ENCODE results near the gene VPS4A.

The VPS4A gene
- 37.7 to 52.0 (median 48.5) reads per million in 9 experiments for total RNA-seq

- no peaks in the 10 kb centered on the region for H3K9me3 Mint-ChIP-seq
These were observed at the start of gene VPS4A for GRCh38 chr16:69310653-69311532. VPS4A (plus strand) TSS chr16:69311350; CDS start chr16:69311512, 162 bp downstream.

GRCh38 chr16:69266334-69267063 lies 44.7 kb upstream of the VPS4A start:
- Mint-ChIP-seq H3K9me3 (no peaks in the 10 kb centered on the region), H3K27ac (no peak overlapping the region), H3K36me3 (ENCODE audit: insufficient read depth) (peaks cover 18% of the 10 kb centered on the region), H3K4me1 (ENCODE audit: low read depth in 2 of 2) (peaks cover 0 to 11% of the 10 kb centered on the region in 2 donors), H3K4me3 (no peak overlapping the region), H3K27me3 (no peaks in the 10 kb centered on the region)
- DNase-seq: no peak
- no peak for ATAC-seq (replicated peaks)

More at GRCh38 chr16:69310653-69311532, at the start of gene VPS4A:
- H3K27ac Mint-ChIP-seq: peak within 1 kb of the TSS; percentile 89 to 91
- H3K36me3 Mint-ChIP-seq (ENCODE audit: insufficient read depth): peaks cover 34% of the 10 kb centered on the region
- no peaks in the 10 kb centered on the region for H3K27me3 Mint-ChIP-seq
- peak; percentile 98 to 99 (median 99) for DNase-seq
- H3K4me3 Mint-ChIP-seq: peak within 1 kb of the TSS; percentile 92 to 97
- peak; percentile 96 for ATAC-seq (replicated peaks)
- H3K4me1 Mint-ChIP-seq (ENCODE audit: low read depth in 2 of 2): peaks cover 21 to 25% of the 10 kb centered on the region in 2 donors

- peaks cover 23% of the 10 kb centered on the region for H3K36me3 Mint-ChIP-seq (ENCODE audit: insufficient read depth)
- DNase-seq: no peak
- no peaks in the 10 kb centered on the region for H3K9me3 Mint-ChIP-seq
- no peak for ATAC-seq (replicated peaks)
- H3K4me3 Mint-ChIP-seq: no peak overlapping the region
- H3K27ac Mint-ChIP-seq: no peak overlapping the region
- no peaks in the 10 kb centered on the region for H3K27me3 Mint-ChIP-seq
- H3K4me1 Mint-ChIP-seq (ENCODE audit: low read depth in 2 of 2): peaks cover 0 to 11% of the 10 kb centered on the region in 2 donors
These were observed 43.5 kb upstream of the VPS4A start for GRCh38 chr16:69267633-69268032.

GRCh38 chr16:69270395-69270794 lies 40.8 kb upstream of the VPS4A start:
- DNase-seq: no peak
- Mint-ChIP-seq H3K36me3 (ENCODE audit: insufficient read depth) (peaks cover 18% of the 10 kb centered on the region), H3K27me3 (no peaks in the 10 kb centered on the region), H3K4me3 (no peak overlapping the region), H3K9me3 (no peaks in the 10 kb centered on the region), H3K4me1 (ENCODE audit: low read depth in 2 of 2) (no peaks in the 10 kb centered on the region), H3K27ac (peak overlapping the region in 1 of 2 donors; percentile 67)
- no peak for ATAC-seq (replicated peaks)

- H3K36me3 Mint-ChIP-seq (ENCODE audit: insufficient read depth): peaks cover 18% of the 10 kb centered on the region
- no peaks in the 10 kb centered on the region for H3K4me1 Mint-ChIP-seq (ENCODE audit: low read depth in 2 of 2)
- ATAC-seq (replicated peaks): no peak
- H3K27me3 Mint-ChIP-seq: no peaks in the 10 kb centered on the region
- H3K27ac Mint-ChIP-seq: peak overlapping the region in 1 of 2 donors; percentile 67
- no peak for DNase-seq
- H3K9me3 Mint-ChIP-seq: no peaks in the 10 kb centered on the region
- H3K4me3 Mint-ChIP-seq: no peak overlapping the region
These were observed 40.3 kb upstream of the VPS4A start for GRCh38 chr16:69270831-69271230.

GRCh38 chr16:69273009-69273408 lies 38.1 kb upstream of the VPS4A start:
- Mint-ChIP-seq H3K9me3 (no peaks in the 10 kb centered on the region), H3K27ac (peak overlapping the region in 1 of 2 donors; percentile 25), H3K27me3 (no peaks in the 10 kb centered on the region), H3K4me1 (ENCODE audit: low read depth in 2 of 2) (peaks cover 0 to 3% of the 10 kb centered on the region in 2 donors), H3K4me3 (no peak overlapping the region), H3K36me3 (ENCODE audit: insufficient read depth) (peaks cover 18% of the 10 kb centered on the region)
- ATAC-seq (replicated peaks) (no peak), DNase-seq (no peak)

GRCh38 chr16:69274699-69275235 lies 36.4 kb upstream of the VPS4A start:
- ATAC-seq (replicated peaks) (no peak), DNase-seq (no peak)
- Mint-ChIP-seq H3K27ac (peak overlapping the region; percentile 16 to 54), H3K27me3 (no peaks in the 10 kb centered on the region), H3K4me3 (no peak overlapping the region), H3K9me3 (no peaks in the 10 kb centered on the region), H3K36me3 (ENCODE audit: insufficient read depth) (peaks cover 17% of the 10 kb centered on the region), H3K4me1 (ENCODE audit: low read depth in 2 of 2) (peaks cover 0 to 3% of the 10 kb centered on the region in 2 donors)

GRCh38 chr16:69276148-69277115 lies 34.7 kb upstream of the VPS4A start:
- Mint-ChIP-seq H3K4me3 (no peak overlapping the region), H3K36me3 (ENCODE audit: insufficient read depth) (peaks cover 12% of the 10 kb centered on the region), H3K9me3 (no peaks in the 10 kb centered on the region), H3K4me1 (ENCODE audit: low read depth in 2 of 2) (peaks cover 0 to 3% of the 10 kb centered on the region in 2 donors), H3K27me3 (no peaks in the 10 kb centered on the region), H3K27ac (peak overlapping the region; percentile 16 to 54)
- DNase-seq (no peak), ATAC-seq (replicated peaks) (no peak)

- H3K4me1 Mint-ChIP-seq (ENCODE audit: low read depth in 2 of 2): peaks cover 0 to 3% of the 10 kb centered on the region in 2 donors
- no peak overlapping the region for H3K4me3 Mint-ChIP-seq
- ATAC-seq (replicated peaks) (no peak), DNase-seq (no peak)
- no peaks in the 10 kb centered on the region for H3K27me3 Mint-ChIP-seq
- peaks cover 9% of the 10 kb centered on the region for H3K36me3 Mint-ChIP-seq (ENCODE audit: insufficient read depth)
- H3K27ac Mint-ChIP-seq: peak overlapping the region in 1 of 2 donors; percentile 77
- H3K9me3 Mint-ChIP-seq: no peaks in the 10 kb centered on the region
These were observed 33.7 kb upstream of the VPS4A start for GRCh38 chr16:69277413-69277812.

GRCh38 chr16:69283851-69284250 lies 27.3 kb upstream of the VPS4A start:
- ATAC-seq (replicated peaks) (no peak), DNase-seq (no peak)
- H3K27me3 Mint-ChIP-seq: no peaks in the 10 kb centered on the region
- peaks cover 19% of the 10 kb centered on the region for H3K36me3 Mint-ChIP-seq (ENCODE audit: insufficient read depth)
- no peaks in the 10 kb centered on the region for H3K4me1 Mint-ChIP-seq (ENCODE audit: low read depth in 2 of 2)
- H3K27ac Mint-ChIP-seq: peak overlapping the region in 1 of 2 donors; percentile 56
- H3K4me3 Mint-ChIP-seq: no peak overlapping the region
- H3K9me3 Mint-ChIP-seq: no peaks in the 10 kb centered on the region

GRCh38 chr16:69285240-69285639 lies 25.9 kb upstream of the VPS4A start:
- Mint-ChIP-seq H3K36me3 (ENCODE audit: insufficient read depth) (peaks cover 16% of the 10 kb centered on the region), H3K27me3 (no peaks in the 10 kb centered on the region), H3K4me3 (no peak overlapping the region), H3K27ac (no peak overlapping the region), H3K9me3 (no peaks in the 10 kb centered on the region), H3K4me1 (ENCODE audit: low read depth in 2 of 2) (no peaks in the 10 kb centered on the region)
- DNase-seq: no peak
- no peak for ATAC-seq (replicated peaks)

- DNase-seq (peak; percentile 51 to 55 (median 55)), ATAC-seq (replicated peaks) (peak; percentile 32)
- no peaks in the 10 kb centered on the region for H3K27me3 Mint-ChIP-seq
- no peaks in the 10 kb centered on the region for H3K4me1 Mint-ChIP-seq (ENCODE audit: low read depth in 2 of 2)
- H3K4me3 Mint-ChIP-seq: no peak overlapping the region
- no peak overlapping the region for H3K27ac Mint-ChIP-seq
- H3K9me3 Mint-ChIP-seq: no peaks in the 10 kb centered on the region
- H3K36me3 Mint-ChIP-seq (ENCODE audit: insufficient read depth): peaks cover 16% of the 10 kb centered on the region
These were observed 24.0 kb upstream of the VPS4A start for GRCh38 chr16:69286941-69287713.
